Coronary artery (tissue), 2 donors: ENCODE results near the gene HTT.

Experiments used
- DNase-seq: peaks from one replicate; pipeline ENCODE4 v3.0.0-alpha.2; 2017; ENCODE audit warnings: low spot score
- H3K27ac ChIP-seq, 2 donors: fragments of 200-600 bp; sonication (generic); one replicate each; pipeline ENCODE4 v1.5.1; 2016 to 2019
- H3K4me3 ChIP-seq: fragments of 200-600 bp; sonication (generic); 2 replicates; pipeline ENCODE4 v1.5.1; 2016; ENCODE audit warnings: mild to moderate bottlenecking, moderate library complexity
- TF ChIP-seq, protein P1 (sequence below): fragments of 200-600 bp; sonication (generic); IDR thresholded peaks from one replicate; pipeline ENCODE4 v1.5.1; 2019; ENCODE audit warnings: antibody characterized with exemption

The HTT gene

DNA sequence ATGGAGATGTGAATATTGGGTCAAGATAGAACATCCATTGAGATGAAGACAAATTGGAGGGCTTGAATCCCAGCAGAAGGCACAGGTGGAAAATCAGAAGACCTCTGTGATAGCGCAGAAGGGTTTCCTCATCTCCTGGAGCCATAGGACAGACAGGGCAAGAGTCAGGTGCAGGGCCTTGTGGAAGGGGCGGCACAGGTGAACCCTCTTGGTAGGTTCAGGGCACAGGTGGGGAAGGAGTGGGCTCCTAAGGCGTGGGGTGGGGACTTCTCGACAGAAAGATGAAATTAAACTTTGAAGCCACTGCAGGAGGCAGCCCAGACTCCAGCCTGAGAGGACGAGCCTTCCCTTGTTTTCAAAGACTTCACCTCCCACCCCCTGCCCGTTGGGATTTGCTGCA is 209.0 kb downstream of the HTT start:
- Histone ChIP-seq H3K27ac (no peak overlapping the region), H3K4me3 (no peak overlapping the region)
- TF ChIP-seq, protein P1, sequence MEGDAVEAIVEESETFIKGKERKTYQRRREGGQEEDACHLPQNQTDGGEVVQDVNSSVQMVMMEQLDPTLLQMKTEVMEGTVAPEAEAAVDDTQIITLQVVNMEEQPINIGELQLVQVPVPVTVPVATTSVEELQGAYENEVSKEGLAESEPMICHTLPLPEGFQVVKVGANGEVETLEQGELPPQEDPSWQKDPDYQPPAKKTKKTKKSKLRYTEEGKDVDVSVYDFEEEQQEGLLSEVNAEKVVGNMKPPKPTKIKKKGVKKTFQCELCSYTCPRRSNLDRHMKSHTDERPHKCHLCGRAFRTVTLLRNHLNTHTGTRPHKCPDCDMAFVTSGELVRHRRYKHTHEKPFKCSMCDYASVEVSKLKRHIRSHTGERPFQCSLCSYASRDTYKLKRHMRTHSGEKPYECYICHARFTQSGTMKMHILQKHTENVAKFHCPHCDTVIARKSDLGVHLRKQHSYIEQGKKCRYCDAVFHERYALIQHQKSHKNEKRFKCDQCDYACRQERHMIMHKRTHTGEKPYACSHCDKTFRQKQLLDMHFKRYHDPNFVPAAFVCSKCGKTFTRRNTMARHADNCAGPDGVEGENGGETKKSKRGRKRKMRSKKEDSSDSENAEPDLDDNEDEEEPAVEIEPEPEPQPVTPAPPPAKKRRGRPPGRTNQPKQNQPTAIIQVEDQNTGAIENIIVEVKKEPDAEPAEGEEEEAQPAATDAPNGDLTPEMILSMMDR, result no peak
- peak; percentile 55 for DNase-seq

DNA sequence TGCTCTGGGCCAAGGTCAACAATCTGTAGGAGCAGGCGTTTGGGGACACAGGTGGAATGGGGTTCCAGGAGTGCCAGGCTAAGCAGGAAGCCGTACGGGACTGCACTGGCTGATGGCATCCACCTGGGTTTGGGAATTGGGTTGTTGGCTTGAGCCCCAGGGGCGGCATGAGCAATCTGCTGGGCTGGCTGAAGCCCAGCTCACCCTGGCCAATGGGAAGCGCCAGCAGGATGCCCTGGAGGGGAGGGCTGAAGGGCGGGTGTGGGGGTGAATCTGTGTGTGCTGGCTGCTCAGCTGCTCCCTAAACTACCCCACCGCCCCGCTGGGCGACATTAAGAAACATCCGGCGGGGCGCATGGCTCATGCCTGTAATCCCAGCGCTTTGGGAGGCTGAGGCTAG is 209.4 kb downstream of the HTT start:
- TF ChIP-seq, protein P1, result no peak

DNA sequence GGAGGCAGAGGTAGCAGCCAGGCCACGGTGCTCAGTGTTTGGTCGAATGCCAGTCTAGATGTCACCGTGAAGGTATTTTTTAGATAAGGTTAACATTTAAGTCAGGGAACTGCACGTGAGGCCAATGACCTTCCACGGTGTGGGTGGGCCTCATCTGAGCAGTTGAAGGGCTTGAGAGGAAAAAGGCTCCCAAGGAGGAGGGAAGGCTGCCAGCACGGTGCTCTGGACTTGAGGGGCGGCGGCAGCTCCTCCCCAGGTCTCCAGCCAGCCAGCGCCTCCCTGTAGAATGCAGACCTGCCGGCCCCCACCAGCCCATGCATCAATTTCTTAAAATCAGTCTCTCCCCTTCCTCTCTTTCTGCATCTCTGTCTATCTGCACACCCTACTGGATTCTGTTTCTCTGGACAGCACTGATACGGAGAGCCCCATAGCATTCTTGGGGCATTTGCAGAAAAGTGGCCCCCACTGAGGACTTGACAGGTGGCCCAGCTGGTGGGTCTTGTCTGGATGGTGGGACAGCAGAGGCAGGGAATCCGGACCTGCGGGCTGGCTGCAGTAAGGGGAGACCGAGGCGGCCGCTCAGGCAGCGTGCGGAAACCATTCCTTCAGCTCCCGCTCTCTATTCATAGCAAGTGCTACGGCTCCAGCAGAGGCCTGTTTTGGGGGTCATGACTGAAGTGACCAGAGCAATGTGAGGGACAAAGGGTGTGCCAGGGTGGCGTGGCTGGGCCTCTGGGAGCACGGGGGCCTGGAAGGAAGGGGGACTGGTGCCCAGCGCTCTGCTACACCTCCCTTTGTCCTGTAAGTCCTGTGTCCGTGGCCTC is 210.5 kb downstream of the HTT start:
- Histone ChIP-seq H3K4me3 (no peak overlapping the region), H3K27ac (no peak overlapping the region)
- TF ChIP-seq, protein P1, result no peak
- no peak for DNase-seq

More for the DNA sequence above, 209.4 kb downstream of the HTT start:
- no peak overlapping the region for H3K4me3 ChIP-seq
- no peak for DNase-seq
- H3K27ac ChIP-seq, result no peak overlapping the region

DNA sequence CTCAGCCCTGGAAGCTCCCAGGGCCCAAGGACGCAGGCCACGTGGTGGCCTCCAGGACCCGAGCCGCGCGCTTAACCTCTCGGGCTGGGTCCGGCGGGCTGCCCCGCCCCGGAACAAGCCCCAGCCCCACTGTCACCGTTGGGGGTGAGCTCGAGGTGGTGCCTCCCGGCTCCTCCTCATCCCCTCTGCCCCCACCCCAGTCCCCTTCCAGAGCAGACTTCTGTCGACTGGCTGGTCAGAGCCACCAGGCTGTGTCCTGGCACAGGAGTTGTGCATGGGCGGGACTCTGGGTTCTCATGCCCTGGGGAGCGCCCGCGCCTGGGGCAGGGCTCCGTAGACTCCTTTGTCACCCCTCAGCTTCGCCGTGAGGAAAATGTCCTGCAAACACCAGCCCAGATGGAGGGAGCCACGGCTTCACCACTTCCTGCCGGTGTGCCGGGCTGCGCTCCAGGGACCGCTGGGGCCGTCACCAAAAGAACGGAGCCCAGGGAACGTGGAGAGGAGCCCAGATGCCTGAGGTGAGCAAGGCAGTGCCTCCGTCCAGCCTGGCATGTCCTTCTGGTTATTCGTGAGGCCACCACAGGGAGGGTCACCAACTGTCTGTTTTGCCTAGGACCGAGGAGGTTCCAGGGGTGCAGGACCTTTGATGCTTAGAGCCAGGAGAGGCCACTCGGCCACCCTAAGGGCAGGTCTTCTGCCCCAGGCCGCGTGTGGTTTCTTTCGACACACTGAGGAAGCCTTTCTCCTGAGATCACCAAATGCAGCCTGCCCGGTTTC is 211.3 kb downstream of the HTT start:
- no peak overlapping the region for H3K27ac ChIP-seq
- DNase-seq, result peak; percentile 72
- TF ChIP-seq, protein P1, result no peak
- no peak overlapping the region for H3K4me3 ChIP-seq

DNA sequence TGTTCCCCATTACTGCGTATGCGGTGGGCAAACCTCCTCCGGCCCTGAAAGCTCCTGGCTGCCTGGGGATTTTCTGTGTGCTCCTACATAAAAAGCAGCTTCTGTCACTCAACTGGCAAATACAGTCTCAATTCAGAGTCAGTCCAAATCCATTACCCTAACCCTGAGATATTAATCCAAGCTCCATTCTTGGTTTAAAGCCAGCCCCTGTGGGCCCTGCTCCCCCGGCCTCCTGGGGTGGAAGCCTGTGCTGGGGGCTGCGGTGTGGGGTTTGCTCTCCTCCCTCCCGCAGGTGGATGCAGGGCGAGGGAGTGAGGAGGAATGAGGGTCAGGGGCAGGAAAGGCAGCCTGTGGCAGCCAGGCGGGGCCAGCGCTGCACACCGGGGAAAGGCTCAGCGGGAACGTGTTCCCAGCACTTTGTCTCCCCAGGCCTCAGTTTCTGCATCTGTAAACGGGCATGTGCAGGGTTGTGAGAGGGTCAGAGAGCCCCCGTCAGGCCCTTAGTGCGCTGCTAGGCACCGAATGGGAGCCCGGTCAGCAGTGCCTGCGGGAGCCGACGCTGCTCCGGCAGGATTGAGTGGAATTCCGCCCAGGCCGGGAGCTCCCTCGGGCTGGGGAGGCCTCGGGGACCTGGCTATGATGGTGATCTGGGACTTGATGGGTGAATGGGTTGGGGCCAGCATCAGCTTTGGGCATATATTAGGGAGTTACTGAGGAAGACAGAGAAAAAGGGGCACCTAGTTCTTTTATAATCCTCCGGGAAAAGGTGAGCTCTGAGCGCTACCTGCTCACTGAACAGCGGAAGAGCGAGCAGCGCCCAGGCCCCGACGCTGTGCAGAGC is 212.1 kb downstream of the HTT start:
- Histone ChIP-seq H3K27ac (no peak overlapping the region), H3K4me3 (no peak overlapping the region)
- TF ChIP-seq, protein P1, result no peak
- DNase-seq, result peak; percentile 66

DNA sequence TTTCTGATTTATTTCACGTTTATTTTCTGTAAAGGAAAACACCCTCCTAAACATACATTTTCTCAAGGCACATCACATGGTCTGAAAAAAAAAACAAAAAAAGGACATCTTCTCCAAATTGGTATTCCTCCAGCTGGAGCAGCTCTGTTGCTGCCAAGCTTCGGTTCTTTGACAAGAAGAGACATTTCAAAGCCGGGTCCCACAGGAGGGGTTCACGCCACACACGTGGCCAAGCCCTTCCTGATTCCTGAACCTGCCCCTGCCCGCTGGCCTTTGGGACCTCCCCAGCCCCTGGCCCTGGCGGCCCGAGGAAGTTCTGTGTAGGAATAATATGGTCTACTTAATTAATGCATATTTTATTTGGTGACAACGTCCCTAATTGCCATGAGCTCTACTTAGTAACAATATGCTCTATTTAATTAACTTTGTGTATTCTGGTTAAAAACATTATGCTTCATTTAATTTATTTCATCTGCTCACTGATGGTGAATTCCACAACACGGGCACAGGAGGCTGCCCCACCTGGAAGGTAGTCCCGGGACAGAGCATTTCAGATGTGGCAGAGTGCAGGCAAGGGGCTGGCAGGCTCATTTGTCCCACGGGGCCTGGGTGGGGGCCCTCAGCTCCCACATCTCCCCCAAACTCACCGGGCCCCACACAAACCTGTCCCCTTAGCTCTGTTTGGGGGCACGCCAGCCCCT is 212.9 kb downstream of the HTT start:
- DNase-seq, result peak; percentile 65
- TF ChIP-seq, protein P1, result no peak
- Histone ChIP-seq H3K27ac (no peak overlapping the region), H3K4me3 (no peak overlapping the region)
